B cell (primary cell): Measurements from ENCODE around the gene CCNE1. TPM values are rescaled to one million over a fixed set of nuclear protein-coding genes. Genes with fewer than 3 reads are reported as not detected.

ENCODE experiments used
- ATAC-seq: fragments of 200-7000 bp; cut with Tn5 transposase; one replicate; pipeline ENCODE4 v1.10.0; 2021; ENCODE audit warnings: low read depth, mild to moderate bottlenecking, moderate number of reproducible peaks, moderate library complexity
- CTCF ChIA-PET: fragments of 350-600 bp; sonication (Branson Sonifier 250); formaldehyde crosslinking; loops from one replicate; lab custom pipeline; 2021; ENCODE audit warnings: antibody characterized with exemption, inconsistent platforms; lab: Charles Lee
- POLR2A ChIA-PET: fragments of 350-600 bp; sonication (Branson Sonifier 250); formaldehyde crosslinking; loops from one replicate; lab custom pipeline; 2021; ENCODE audit warnings: antibody characterized with exemption; lab: Charles Lee
- DNase-seq: peaks from one replicate; pipeline ENCODE4 v3.0.0; 2013
- H2AFZ ChIP-seq: 2 replicates; pipeline ENCODE4 v1.6.1; 2012; ENCODE audit warnings: mild to moderate bottlenecking, low read depth, low read length; ENCODE audit not compliant: insufficient read depth, poor library complexity, severe bottlenecking
- H3K27ac ChIP-seq, 2 donors: 1 replicate in 1 of 2; 2 replicates in 1 of 2; pipeline ENCODE4 v1.5.1; 2012 to 2013; ENCODE audit warnings: low read length in 2 of 2, mild to moderate bottlenecking in 2 of 2, moderate library complexity in 1 of 2
- H3K27me3 ChIP-seq, 4 experiments: fragments of 200-600 bp in 1 of 4; sonication (generic) in 1 of 4; replicated peaks in 1 of 4; 1 replicate in 2 of 4; 2 replicates in 2 of 4; pipeline versions ENCODE4 v1.6.1 to v1.7.0; 2013 to 2016; ENCODE audit warnings: low read length in 3 of 4, mild to moderate bottlenecking in 2 of 4, mixed read lengths in 1 of 4, moderate library complexity in 1 of 4; ENCODE audit not compliant: insufficient read depth in 4 of 4, control insufficient read depth in 3 of 4; ENCODE audit errors: control extremely low read depth in 1 of 4
- H3K36me3 ChIP-seq, 2 experiments: replicated peaks in 1 of 2; 1 replicate in 1 of 2; 2 replicates in 1 of 2; pipeline versions ENCODE4 v1.6.1 to v1.7.1; 2013; ENCODE audit warnings: low read length in 1 of 2; ENCODE audit not compliant: insufficient read depth in 2 of 2, control insufficient read depth in 1 of 2; ENCODE audit errors: control extremely low read depth in 1 of 2, extremely low read depth in 1 of 2
- H3K4me1 ChIP-seq, 2 donors: fragments of 200-600 bp in 1 of 2; sonication (generic) in 1 of 2; 1 replicate in 1 of 2; 2 replicates in 1 of 2; pipeline versions ENCODE4 v1.5.1 to v1.6.1; 2013 to 2017; ENCODE audit warnings: low read length in 2 of 2; ENCODE audit not compliant: control insufficient read depth in 2 of 2, insufficient read depth in 2 of 2
- H3K4me2 ChIP-seq: replicated peaks from 2 replicates; pipeline ENCODE3; 2012; ENCODE audit warnings: mild to moderate bottlenecking, low read depth, low read length; ENCODE audit not compliant: poor library complexity, severe bottlenecking
- H3K4me3 ChIP-seq, 5 experiments: fragments of 200-600 bp in 1 of 5; sonication (generic) in 1 of 5; 1 replicate in 3 of 5; 2 replicates in 2 of 5; pipeline versions ENCODE4 v1.5.1 to v1.7.0; 2011 to 2016; ENCODE audit warnings: low read length in 4 of 5, mild to moderate bottlenecking in 4 of 5, low read depth in 2 of 5, control low read depth in 1 of 5, moderate library complexity in 1 of 5; ENCODE audit not compliant: insufficient read depth in 1 of 5; ENCODE audit errors: control extremely low read depth in 1 of 5, extremely low read depth in 1 of 5
- H3K79me2 ChIP-seq: fragments of 200-600 bp; sonication (generic); one replicate; pipeline ENCODE4 v1.6.0; 2016; ENCODE audit warnings: low read length; ENCODE audit not compliant: control insufficient read depth, insufficient read depth
- H3K9ac ChIP-seq: fragments of 200-600 bp; sonication (generic); 2 replicates; pipeline ENCODE4 v1.6.1; 2017; ENCODE audit warnings: mild to moderate bottlenecking, low read length, moderate library complexity
- H3K9me3 ChIP-seq, 3 donors: one replicate each; pipeline versions ENCODE4 v1.6.1 to v1.7.1; 2013; ENCODE audit warnings: low read length in 2 of 3; ENCODE audit not compliant: control insufficient read depth in 2 of 3, insufficient read depth in 1 of 3; ENCODE audit errors: control extremely low read depth in 1 of 3
- H4K20me1 ChIP-seq: 2 replicates; pipeline ENCODE4 v1.6.0; 2012; ENCODE audit warnings: mild to moderate bottlenecking, low read length; ENCODE audit not compliant: insufficient read depth, control insufficient read depth, poor library complexity, severe bottlenecking
- H3K27ac Mint-ChIP-seq: one replicate; pipeline ENCODE4 v1.8.0; 2021; ENCODE audit warnings: mixed read lengths
- H3K27me3 Mint-ChIP-seq: one replicate; pipeline ENCODE4 v1.8.0; 2021; ENCODE audit warnings: mixed read lengths
- H3K4me1 Mint-ChIP-seq: one replicate; pipeline ENCODE4 v1.8.0; 2021; ENCODE audit warnings: mixed read lengths
- H3K4me3 Mint-ChIP-seq: one replicate; pipeline ENCODE4 v1.8.0; 2021; ENCODE audit warnings: mixed read lengths
- H3K9me3 Mint-ChIP-seq: one replicate; pipeline ENCODE4 v1.8.0; 2022; ENCODE audit warnings: mixed read lengths; ENCODE audit not compliant: insufficient read depth
- CTCF ChIP-seq: fragments of 200-600 bp; IDR thresholded peaks from one replicate; pipeline ENCODE4 v1.8.0; 2022; ENCODE audit warnings: antibody characterized with exemption, mild to moderate bottlenecking
- EZH2 ChIP-seq: IDR thresholded peaks from 2 replicates; pipeline ENCODE4 v1.6.1; 2012; ENCODE audit warnings: borderline replicate concordance, low read depth, mild to moderate bottlenecking, moderate library complexity, low read length; ENCODE audit not compliant: insufficient read depth, poor library complexity, severe bottlenecking
- WGBS: methylation state at CpG from one replicate; pipeline ENCODE4 v1.1.5; 2013; ENCODE audit warnings: missing lambda C conversion rate; ENCODE audit not compliant: insufficient coverage; 5-methylcytosine and 5-hydroxymethylcytosine counted together
- intact Hi-C: fragments of 100-400 bp; cut with micrococcal nuclease; formaldehyde crosslinking; loops from one replicate; pipeline ENCODE4 v1.10.0; 2022
- polyA plus RNA-seq: library from polyadenylated mRNA; depleted of rRNA; stranded (reverse); fragments of >200 nt; gene quantifications from 2 replicates; pipeline ENCODE4 v1.2.3, GENCODE V29; 2012
- total RNA-seq, 2 donors: library from RNA; stranded (reverse); fragments of 120-200 nt in 1 of 2; gene quantifications; 1 replicate in 1 of 2; 2 replicates in 1 of 2; pipeline versions ENCODE4 v1.2.3 to v1.2.4, GENCODE V29; 2013 to 2022

The CCNE1 gene
- total and polyA plus RNA-seq, 2 donors (not counting 1 experiment from before 2014, with no cell fraction given) = 2.5 to 2.8 TPM

GRCh38 chr19:29812080-29812880 is 489 bp downstream of the CCNE1 start:
- Mint-ChIP-seq H3K9me3 (no peaks in the 10 kb centered on the region), H3K4me1 (peaks cover 15% of the 10 kb centered on the region), H3K27ac (peak overlapping the region; percentile 84), H3K4me3 (peak overlapping the region; percentile 92), H3K27me3 (no peaks in the 10 kb centered on the region)
- ChIA-PET CTCF (interaction anchor here (1.0 kb wide), 1 partner anchor 52 kb away, joined by 3 read pairs; no protein-coding TSS in a partner anchor), POLR2A (no interaction called here)
- Histone ChIP-seq H3K36me3 (no peaks in the 10 kb centered on the region), H3K9me3 (no peaks in the 10 kb centered on the region), H4K20me1 (no peaks in the 10 kb centered on the region), H3K79me2 (no peaks in the 10 kb centered on the region), H3K4me1 (peaks cover 8 to 25% of the 10 kb centered on the region in 2 donors), H3K4me3 (peak overlapping the region in 4 of 5 experiments; percentile 11 to 42 (median 36)), H3K4me2 (peak overlapping the region; percentile 93), H3K27ac (no peak overlapping the region), H3K9ac (peak overlapping the region; percentile 54), H3K27me3 (peaks cover 0 to 8% (median 0%) of the 10 kb centered on the region in 4 experiments), H2AFZ (peak overlapping the region; percentile 46)
- TF ChIP-seq EZH2 = no peak
- no peak for TF ChIP-seq CTCF
- under 1% methylated on average over 93 of the region's 104 CpGs for WGBS
- ATAC-seq = no peak
- intact Hi-C loops = loop anchor here (10.0 kb wide), 1 partner anchor 147 kb away; the partner anchor contains the start of gene PLEKHF1
- peak; percentile 42 for DNase-seq

GRCh38 chr19:29812881-29813275 is 1.1 kb downstream of the CCNE1 start:
- H3K27ac ChIP-seq = no peak overlapping the region
- H4K20me1 ChIP-seq = no peaks in the 10 kb centered on the region
- no peaks in the 10 kb centered on the region for H3K27me3 Mint-ChIP-seq
- ATAC-seq (no peak), DNase-seq (no peak)
- H2AFZ ChIP-seq = peak overlapping the region; percentile 46
- no peaks in the 10 kb centered on the region for H3K36me3 ChIP-seq
- WGBS = 89% methylated on average over 6 of the region's 6 CpGs
- intact Hi-C loops = loop anchor here (10.0 kb wide), 1 partner anchor 148 kb away; the partner anchor contains the start of gene PLEKHF1
- peak overlapping the region in 4 of 5 experiments; percentile 11 to 42 (median 32) for H3K4me3 ChIP-seq
- H3K4me1 ChIP-seq = peaks cover 8 to 25% of the 10 kb centered on the region in 2 donors
- H3K4me1 Mint-ChIP-seq = peaks cover 15% of the 10 kb centered on the region
- ChIA-PET POLR2A (no interaction called here), CTCF (interaction anchor here (1.0 kb wide), 1 partner anchor 53 kb away, joined by 3 read pairs; no protein-coding TSS in a partner anchor)
- H3K9me3 ChIP-seq = no peaks in the 10 kb centered on the region
- H3K4me2 ChIP-seq = peak overlapping the region; percentile 93
- no peaks in the 10 kb centered on the region for H3K79me2 ChIP-seq
- H3K27me3 ChIP-seq = peaks cover 0 to 8% (median 0%) of the 10 kb centered on the region in 4 experiments
- peak overlapping the region; percentile 92 for H3K4me3 Mint-ChIP-seq
- H3K9me3 Mint-ChIP-seq = no peaks in the 10 kb centered on the region
- TF ChIP-seq EZH2 = no peak
- no peak for TF ChIP-seq CTCF
- peak overlapping the region; percentile 54 for H3K9ac ChIP-seq
- H3K27ac Mint-ChIP-seq = peak overlapping the region; percentile 84
